ENCODE results near the gene FIGN.

The FIGN gene

DNA sequence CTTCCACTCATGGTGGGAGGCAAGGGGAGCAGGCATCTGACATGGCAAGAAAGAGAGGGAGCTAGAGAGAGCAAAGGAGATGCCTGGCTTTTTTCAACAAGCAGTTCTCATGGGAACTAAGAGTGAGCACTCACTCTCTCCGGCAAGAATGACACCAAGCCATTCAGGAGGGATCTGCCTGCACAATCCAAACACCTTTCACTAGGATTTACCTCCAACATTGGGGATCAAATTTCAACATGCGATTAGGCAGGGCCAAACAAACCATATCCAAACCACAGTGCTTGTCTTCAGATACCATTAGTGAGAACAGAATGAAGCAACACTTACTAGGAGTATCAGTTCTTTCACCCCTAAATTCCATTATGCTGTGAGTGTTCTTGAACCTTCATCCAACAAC lies 77.3 kb downstream of the FIGN start:
- FAIRE-seq (no peak), DNase-seq (ENCODE audit: insufficient read length, low spot score) (no peak)
- TF ChIP-seq, protein P1, sequence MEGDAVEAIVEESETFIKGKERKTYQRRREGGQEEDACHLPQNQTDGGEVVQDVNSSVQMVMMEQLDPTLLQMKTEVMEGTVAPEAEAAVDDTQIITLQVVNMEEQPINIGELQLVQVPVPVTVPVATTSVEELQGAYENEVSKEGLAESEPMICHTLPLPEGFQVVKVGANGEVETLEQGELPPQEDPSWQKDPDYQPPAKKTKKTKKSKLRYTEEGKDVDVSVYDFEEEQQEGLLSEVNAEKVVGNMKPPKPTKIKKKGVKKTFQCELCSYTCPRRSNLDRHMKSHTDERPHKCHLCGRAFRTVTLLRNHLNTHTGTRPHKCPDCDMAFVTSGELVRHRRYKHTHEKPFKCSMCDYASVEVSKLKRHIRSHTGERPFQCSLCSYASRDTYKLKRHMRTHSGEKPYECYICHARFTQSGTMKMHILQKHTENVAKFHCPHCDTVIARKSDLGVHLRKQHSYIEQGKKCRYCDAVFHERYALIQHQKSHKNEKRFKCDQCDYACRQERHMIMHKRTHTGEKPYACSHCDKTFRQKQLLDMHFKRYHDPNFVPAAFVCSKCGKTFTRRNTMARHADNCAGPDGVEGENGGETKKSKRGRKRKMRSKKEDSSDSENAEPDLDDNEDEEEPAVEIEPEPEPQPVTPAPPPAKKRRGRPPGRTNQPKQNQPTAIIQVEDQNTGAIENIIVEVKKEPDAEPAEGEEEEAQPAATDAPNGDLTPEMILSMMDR (IDR thresholded peaks at IDR 0.05; ENCODE audit: insufficient read depth, missing control alignments): no peak

DNA sequence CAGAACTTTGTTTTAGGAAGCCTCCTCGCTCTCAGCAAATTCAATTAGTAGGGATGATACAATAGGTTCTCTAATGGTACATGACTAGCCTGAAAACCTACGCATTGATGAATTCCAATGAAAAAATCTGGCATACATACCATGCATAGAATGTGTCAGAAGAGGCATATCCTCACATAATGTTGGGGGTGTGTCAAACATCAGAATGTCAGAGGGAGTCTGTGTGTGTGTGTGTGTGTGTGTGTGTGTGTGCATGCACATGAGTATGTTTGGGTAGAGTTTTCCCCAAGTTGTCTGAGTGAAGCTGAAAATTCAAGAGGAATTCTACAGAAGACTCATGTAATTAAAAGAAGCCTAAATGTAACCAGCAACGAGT lies 78.5 kb downstream of the FIGN start:
- DNase-seq (ENCODE audit: insufficient read length, low spot score): no peak
- FAIRE-seq: no peak
- TF ChIP-seq, protein P1 (IDR thresholded peaks at IDR 0.05; ENCODE audit: insufficient read depth, missing control alignments): no peak

- no peak for FAIRE-seq
- TF ChIP-seq, protein P1 (IDR thresholded peaks at IDR 0.05; ENCODE audit: insufficient read depth, missing control alignments): no peak
- DNase-seq (ENCODE audit: insufficient read length, low spot score): no peak
These were observed 79.1 kb downstream of the FIGN start for GRCh38 chr2:163656622-163657280.

DNA sequence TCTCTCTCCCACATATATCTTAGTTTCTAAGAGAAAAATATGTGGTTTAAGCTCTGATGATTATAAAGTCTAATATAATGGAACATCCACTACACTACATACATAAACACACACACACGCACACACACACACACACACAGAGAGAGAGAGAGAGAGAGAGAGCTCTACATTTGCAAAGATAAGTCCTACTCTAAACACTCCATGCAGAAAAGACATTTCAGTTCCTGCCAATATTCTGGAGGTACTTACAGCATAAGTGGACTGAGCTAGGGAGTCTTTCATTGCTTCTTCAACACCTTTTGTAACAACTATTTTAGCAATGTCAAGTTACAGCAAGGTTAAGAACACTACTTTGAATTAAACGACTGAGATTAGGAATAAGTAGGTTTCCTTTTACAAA lies 80.1 kb downstream of the FIGN start:
- FAIRE-seq (no peak), DNase-seq (ENCODE audit: insufficient read length, low spot score) (no peak)
- TF ChIP-seq, protein P1 (IDR thresholded peaks at IDR 0.05; ENCODE audit: insufficient read depth, missing control alignments): no peak

- FAIRE-seq (no peak), DNase-seq (ENCODE audit: insufficient read length, low spot score) (no peak)
- TF ChIP-seq, protein P1 (IDR thresholded peaks at IDR 0.05; ENCODE audit: insufficient read depth, missing control alignments): no peak
These were observed 83.1 kb downstream of the FIGN start for GRCh38 chr2:163652751-163653150.

- DNase-seq (ENCODE audit: insufficient read length, low spot score): no peak
- FAIRE-seq: no peak
- TF ChIP-seq, protein P1 (IDR thresholded peaks at IDR 0.05; ENCODE audit: insufficient read depth, missing control alignments): no peak
These were observed 86.7 kb downstream of the FIGN start for GRCh38 chr2:163649080-163649479.

DNA sequence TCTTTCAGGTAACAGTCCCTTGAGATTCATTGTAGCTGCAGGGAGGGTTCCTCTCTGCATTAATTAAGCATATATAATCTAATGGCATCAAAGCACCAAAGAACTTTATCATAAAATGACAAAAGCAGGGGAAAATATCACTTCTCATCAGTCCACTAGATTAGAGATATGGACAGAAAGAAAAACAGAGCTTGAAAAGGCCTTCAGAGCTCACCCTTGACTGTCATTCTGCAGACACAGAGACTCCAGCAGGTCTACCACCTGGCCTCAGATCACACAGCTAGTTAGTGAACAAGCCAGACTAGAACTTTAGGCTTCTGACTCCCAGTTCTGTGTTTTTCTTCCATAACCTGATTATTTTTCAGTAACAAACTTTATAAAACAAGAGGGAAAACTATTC lies 88.5 kb downstream of the FIGN start:
- no peak for FAIRE-seq
- DNase-seq (ENCODE audit: insufficient read length, low spot score): no peak
- TF ChIP-seq, protein P1 (IDR thresholded peaks at IDR 0.05; ENCODE audit: insufficient read depth, missing control alignments): no peak

Measured in D721Med (cell line).